ENCODE results near the gene PIAS4.
"Not testable (repeated sequence)": the region's sequence is repeated elsewhere in the genome, so short reads cannot be mapped to it uniquely, and the experiment has no call there.

PIAS4 gene

DNA sequence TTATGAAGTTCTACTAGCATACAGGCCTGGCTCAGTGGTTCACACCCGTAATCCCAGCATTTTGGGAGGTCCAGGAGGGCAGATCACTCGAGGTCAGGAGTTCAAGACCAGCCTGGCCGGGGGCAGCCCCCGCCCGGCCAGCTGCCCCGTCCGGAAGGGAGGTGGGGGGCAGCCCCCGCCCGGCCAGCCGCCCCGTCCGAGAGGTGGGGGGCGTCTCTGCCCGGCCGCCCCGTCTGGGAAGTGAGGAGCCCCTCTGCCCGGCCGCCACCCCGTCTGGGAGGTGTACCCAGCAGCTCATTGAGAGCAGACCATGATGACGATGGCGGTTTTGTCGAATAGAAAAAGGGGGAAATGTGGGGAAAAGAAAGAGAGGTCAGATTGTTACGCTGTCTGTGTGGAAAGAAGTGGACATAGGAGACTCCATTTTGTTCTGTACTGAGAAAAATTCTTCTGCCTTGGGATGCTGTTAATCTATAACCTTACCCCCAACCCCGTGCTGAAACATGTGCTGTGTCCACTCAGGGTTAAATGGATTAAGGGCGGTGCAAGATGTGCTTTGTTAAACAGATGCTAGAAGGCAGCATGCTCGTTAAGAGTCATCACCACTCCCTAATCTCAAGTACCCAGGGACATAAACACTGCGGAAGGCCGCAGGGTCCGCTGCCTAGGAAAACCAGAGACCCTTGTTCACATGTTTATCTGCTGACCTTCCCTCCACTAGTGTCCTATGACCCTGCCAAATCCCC lies 8.7 kb upstream of the PIAS4 start:
- not testable (repeated sequence) for DNase-seq

DNA sequence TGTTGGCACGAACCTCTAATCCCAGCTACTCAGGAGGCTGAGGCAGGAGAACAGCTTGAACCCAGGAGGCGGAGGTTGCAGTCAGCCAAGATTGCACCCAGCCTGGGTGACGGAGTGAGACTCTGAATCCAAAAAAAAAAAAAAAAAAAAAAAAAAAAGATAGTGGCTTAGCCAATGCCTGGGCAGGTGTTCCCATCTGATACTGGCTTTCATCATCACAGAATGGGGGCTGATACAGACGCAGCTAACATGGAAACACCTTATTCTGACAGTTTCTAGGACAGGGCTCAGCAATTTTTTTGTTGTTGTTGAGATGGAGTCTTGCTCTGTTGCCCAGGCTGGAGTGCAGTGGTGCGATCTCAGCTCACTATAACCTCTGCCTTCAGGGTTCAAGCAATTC lies 6.7 kb upstream of the PIAS4 start:
- not testable (repeated sequence) for DNase-seq

GRCh38 chr19:4005436-4005835 lies 2.1 kb upstream of the PIAS4 start:
- DNase-seq: not testable (repeated sequence)

- no peak for DNase-seq
Measured at GRCh38 chr19:4007836-4008539, 452 bp downstream of the PIAS4 start.

DNA sequence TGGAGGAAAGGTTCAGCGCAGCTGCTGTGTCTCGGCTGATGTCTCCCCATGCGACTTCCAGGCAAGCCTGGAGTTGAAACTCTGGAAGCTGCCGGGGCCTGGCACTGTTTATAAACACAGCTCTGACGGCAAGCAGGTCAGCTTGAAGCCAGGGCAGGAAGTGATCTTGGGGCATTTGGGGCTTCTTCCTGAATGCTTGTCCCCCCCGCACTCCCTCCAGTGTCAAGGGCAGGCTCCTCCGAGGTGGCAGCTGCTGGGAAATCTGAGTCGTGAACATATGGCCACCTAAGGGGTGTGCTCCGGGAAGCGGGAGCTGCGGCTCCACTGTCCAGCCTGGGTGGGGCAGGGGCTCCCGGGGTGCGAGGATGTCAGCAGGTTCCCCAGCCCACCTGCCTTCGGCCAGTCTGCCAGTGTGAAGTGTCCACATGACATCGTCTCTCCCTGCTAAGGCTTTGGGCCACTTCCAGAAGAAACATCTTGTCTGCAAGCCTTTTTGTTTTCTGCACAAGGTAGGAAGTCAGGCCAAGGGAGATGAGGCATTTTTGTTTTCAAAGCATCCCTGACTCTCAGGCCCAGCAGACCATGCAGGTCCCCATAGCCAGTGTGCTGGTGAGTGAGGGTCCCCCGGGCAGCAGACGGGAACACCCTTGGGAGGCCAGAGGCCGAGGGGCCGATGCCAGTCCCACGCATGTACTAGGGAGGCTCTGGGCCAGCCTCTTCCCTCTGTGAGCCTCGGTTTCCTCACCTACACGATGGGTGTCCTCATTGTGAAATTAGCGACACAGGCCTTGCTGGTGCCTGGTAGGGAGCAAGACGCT lies 2.7 kb downstream of the PIAS4 start:
- no peak for DNase-seq

GRCh38 chr19:4010808-4011110 lies 3.2 kb downstream of the PIAS4 start:
- no peak for DNase-seq

- DNase-seq: not testable (repeated sequence)
Measured at GRCh38 chr19:4011430-4011829, 3.9 kb downstream of the PIAS4 start.

GRCh38 chr19:4012092-4012974 lies 4.8 kb downstream of the PIAS4 start:
- DNase-seq: no peak

DNA sequence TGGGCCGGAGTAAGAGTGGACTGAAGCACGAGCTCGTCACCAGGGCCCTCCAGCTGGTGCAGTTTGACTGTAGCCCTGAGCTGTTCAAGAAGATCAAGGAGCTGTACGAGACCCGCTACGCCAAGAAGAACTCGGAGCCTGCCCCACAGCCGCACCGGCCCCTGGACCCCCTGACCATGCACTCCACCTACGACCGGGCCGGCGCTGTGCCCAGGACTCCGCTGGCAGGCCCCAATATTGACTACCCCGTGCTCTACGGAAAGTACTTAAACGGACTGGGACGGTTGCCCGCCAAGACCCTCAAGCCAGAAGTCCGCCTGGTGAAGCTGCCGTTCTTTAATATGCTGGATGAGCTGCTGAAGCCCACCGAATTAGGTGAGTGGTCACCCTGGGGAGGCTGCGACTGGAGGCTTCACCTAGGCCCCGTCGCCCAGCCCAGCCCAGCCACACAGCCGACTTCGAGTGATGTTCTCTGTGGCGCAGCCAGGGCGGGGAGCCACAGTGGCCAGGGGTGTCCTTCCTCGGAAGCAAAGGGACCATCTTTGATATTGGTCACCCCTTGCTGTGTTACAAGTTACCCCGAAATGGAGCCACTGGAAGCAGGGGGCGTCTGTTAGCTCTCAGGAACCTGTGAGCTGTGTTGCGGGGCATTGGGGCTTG lies 5.6 kb downstream of the PIAS4 start:
- no peak for DNase-seq

- no peak for DNase-seq
Measured at GRCh38 chr19:4013886-4014540, 6.5 kb downstream of the PIAS4 start.

DNA sequence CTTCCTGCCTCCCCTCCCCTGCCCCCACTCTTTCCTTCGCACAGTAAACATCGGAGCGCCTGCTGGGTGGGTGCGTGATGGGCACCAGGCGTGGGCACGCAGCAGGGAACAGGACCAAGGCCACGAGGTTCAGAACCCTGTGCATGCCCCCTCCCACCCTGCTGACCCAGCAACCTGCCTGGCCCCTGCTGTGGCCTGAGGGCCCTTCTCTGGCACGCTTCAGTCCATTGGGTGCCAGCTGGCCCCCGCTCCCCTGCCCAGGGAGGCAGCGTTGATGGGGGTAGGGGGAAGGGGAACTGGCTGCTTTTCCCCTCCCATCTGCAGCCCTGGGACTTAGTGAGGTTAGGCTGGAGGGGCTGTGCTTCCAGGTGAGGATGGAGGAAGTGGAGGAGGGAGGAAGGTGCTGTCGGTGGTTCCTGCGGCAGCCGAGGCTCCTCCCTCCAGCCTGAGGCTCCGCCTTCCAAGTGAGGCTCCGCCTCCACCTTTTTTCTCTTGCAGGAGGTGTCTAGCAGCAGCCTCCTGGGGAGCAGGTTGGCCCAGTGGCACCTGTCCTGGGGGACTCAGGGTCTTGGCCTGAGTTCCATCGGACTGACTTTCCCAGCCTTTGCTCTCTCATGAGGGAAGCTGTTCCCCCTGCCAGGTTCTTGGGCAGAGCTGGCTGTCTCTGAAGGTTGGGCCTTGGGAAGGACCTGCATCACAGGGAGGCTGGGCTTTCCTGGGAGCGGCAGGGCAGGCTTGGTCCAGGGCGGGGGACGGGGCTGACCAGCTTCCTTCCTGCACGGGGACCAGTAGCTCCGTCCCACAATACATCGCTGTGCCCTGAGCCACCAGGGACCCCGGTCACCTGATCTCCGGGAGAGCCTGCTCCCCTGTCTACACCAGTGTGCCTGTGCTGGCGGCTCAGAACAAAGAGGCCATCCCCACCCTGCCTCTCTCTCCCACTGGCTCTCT lies 7.3 kb downstream of the PIAS4 start:
- DNase-seq: no peak

DNA sequence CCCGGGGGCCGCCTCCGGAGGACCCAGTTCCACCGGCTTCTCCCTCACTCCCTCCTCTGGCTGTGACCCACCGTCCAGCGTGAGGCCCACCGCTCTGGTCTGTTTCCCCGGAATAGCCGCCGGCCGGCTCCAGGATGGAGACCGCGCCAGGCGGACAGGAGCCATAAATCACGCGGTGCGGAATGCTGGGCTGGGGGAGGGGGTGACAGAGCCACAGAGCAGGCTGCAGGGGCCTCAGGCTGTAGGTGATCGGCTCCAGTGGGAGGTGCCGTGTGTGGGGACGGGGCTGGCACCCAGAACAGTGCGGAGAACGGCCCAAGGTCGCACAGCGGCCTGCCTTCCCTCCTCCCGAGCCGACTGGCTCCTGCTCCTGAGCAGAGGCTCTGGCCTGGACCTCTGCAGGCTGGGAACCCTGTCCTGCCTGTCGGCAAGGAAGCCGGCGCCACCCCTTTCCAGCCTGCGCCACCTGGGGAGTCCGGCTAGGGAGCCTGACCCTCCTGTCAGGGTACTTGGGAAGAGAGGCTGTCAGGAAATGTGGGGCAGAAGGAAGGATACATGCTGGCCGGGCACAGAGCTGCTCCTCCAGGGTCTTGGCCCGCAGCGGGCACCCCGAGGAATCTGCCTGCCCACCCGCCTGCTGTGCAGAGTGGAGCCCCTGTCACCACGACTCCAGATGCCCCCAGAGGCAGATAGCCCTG lies 8.3 kb downstream of the PIAS4 start:
- no peak for DNase-seq

- no peak for DNase-seq
Measured at GRCh38 chr19:4016486-4016885, 8.9 kb downstream of the PIAS4 start.

DNA sequence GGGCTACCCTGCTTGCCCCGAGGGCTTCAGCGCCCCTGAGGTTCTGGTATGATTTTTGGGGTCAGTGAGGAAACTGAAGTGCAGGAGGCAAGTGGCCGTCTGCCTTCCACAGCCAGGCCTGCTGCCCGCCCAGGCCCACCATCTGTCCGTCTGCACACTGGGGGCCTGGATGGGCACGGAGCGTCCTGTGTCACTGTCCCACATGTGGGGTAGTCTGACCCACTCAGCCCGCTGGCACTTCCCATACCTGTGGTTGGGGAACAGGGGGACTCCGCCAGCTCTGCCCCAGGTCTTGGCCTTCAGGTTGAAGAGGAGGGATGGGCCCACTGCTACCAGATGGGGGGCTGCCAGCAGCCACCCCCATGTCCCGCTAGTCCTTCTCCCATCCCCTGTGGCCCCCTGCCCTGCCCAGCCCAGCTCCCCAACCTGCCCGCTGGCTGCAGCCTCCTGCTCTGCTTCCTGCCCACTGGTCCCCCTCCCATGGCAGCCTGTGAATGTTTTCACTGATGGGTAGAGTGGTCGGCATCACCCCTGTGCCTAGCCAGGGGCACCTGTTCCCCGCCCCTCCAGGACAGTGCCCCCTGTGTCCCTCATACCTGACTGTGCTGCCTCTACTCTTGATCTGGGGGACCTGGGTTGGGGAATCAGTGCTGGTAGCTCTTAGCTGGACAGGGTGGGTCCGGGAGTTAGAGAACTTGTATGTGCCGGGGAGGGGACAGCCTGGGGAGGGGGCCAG lies 9.5 kb downstream of the PIAS4 start:
- DNase-seq: no peak

- no peak for DNase-seq
Measured at GRCh38 chr19:4018140-4018613, 10.6 kb downstream of the PIAS4 start.

- DNase-seq: no peak
Measured at GRCh38 chr19:4018775-4019504, 11.4 kb downstream of the PIAS4 start.

GRCh38 chr19:4019578-4019977 lies 12.0 kb downstream of the PIAS4 start:
- DNase-seq: no peak

All from NCI-H187 treated with DMSO at 0.1 percent for 48 hours (cell line).